Stimulated activated CD8-positive, alpha-beta memory T cell treated with anti-CD3 and anti-CD28 coated beads, Interleukin-12 subunit alpha, Interleukin-12 subunit beta, amount 100 ng/mL, for 1 hour (primary cell): ENCODE data around the gene RAB44.
"Not testable (repeated sequence)": the region's sequence is repeated elsewhere in the genome, so short reads cannot be mapped to it uniquely, and the experiment has no call there.

Experiments
- DNase-seq: peaks from one replicate; pipeline ENCODE4 v3.0.0-alpha.2; 2020; ENCODE audit warnings: low read depth

Gene RAB44

DNA sequence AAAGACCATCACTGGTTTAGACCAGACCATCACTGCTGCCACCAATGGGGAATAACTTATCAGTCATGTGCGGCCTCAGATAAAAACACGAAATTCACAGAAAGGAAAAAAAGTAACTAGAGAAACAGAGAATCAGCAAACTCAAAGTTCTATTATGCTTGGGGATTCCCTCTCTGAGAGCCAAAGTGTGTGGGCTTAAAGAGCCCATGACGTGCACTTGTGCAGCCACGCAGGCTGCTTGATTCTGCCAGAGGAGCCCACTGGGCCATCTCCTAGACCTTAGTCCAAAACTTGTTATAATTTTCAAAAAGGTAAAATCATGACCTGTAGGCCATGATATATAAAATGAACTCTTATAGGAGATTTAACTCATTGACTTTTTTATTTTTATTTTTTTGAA lies 15.2 kb downstream of the RAB44 start:
- no peak for DNase-seq

DNA sequence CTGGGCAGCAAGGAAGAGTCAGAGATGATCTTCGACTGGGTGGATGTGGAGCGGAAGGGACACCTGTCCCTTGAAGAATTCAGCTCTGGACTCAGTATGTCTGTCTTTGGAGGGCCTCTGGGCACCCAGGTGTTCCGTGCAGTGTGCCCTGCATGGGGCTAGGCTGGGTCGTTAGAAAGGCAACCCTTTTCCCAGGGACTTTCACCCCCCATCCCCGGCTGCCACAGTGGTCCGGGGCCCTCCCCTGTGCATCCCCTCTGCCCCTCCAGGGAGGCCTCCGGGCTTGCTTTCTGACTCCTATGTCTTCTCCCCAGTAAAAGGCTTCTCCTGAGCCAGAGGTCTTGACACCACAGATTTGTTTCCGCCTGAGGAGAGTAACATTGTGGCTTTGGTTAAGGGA lies 16.2 kb downstream of the RAB44 start:
- DNase-seq: no peak

DNA sequence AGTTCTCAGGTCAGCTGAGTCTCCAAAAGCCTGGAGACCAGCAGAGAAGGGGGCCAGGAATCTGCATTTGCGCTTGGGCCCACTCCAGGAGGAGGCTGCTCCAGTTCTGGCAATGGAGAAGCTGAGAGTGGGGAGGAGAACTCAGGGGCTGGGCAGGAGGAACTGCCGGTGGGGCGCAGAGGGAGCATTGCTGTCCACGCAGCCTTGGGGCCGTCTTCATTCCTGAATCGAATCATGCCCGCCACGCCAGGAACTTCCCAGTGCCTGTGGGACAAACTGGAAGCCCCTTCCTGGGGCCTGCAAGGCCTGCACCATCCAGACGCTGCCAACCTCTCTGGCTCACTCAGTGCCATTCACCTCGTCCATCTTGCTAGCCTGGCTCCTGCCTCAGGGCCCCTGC lies 16.9 kb downstream of the RAB44 start:
- DNase-seq: no peak

DNA sequence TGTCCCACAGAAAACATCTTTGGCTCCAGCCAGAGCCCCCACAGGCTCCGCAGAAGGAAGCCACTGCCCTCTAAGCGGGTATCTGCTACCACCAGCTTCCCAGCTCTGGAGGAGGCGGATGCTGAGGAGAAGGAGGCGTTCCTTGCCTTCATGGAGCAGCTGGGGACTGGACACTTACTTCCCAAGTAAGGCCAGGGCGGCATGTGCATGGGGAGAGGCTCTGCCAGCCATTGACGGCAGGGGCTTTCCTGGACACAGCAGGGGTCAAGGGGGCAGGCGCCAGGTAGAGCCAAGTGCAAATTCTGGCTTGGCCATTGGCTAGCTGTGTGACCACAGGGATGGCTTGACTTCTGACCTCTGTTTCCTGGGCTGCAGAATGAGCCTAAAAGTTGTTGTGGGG lies 17.8 kb downstream of the RAB44 start:
- no peak for DNase-seq

DNA sequence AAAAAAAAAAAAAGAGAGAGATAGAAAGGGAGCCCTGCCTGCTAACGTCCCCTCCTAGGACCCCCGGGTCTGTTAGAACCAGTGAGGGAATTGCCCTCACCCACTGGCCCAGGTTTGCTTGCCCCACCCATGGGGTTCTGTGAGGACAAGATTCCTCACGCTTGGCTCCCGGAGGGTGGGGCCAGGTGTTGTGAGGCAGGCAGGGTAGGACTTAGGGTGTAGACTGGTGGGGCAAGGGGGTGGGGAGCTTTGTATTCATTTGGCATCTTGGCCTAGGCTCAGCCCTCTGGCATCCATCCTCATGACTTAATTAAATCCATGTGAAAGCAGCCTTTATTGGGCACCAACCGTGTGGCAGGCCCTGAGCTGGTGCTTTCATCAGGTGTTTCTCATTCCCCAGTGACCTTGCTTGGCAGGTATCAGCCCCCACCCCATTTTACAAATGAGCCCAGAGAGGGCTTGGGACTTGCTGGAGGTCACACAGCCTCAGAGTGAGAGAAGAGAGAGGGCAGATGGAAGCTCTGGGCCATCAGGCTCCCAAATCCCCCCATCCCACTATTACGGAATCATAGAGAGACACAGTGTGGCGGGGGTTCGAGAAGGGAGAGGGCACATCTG lies 19.0 kb downstream of the RAB44 start:
- no peak for DNase-seq

DNA sequence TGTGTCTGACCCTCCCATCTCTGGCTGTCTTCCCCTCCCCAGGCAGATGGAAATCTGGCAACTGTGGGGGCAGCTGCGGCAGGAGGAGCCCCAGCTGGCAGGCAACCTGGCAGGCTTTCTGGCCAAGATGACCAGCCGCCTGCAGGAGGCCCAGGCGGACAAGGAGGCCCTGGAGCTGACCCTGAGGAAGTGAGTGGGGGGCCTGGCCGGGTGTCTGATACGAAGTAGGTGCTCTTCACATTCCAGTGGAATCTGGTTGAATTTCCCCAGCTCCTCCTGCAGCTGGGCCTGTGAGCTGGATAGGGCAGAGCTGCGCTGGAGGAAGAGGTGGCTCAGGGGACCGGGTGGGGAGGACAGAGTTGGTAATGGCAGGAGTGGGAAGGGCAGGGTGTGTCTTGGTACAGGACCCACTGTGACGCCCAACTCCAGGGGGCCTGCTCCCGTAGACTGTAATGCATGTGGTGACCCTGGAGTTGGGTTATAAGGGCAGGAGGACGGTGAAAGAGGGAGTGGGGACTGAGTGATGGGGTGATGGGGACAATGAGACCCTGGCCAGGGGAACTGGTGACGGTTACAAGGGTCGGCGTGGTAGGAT lies 19.7 kb downstream of the RAB44 start:
- no peak for DNase-seq

DNA sequence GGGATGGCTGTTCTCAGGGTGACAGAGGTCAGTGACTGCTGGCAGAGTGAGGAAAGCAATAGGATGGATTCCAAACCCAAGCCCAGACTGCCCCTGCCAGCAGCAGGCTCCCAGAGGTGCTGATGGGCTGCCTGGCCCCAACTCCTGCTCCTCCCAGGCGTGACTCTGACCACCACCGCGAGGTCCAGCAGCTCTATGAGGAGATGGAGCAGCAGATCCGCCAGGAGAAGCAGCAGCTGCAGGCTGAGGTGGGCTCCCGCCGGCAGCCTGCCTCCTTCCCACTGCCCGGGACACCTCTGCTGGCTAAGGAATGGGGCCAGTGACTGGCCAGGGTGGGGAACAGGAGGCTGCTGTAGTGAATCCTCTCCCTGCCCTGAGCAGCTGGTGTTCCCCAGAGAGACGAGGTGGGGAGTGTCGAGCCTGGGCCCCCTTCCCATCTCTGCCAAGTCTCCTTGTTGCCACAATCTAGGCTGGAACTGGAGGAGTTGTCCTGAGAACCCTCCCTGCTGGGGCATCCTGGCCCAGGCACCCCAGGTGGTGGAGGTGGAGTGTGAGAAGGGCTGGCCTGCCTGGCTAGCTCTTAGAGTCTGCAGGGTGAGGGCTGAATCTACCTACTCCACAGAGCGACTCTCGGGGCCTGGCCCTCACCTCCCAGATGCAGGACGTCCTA lies 20.4 kb downstream of the RAB44 start:
- DNase-seq: no peak

DNA sequence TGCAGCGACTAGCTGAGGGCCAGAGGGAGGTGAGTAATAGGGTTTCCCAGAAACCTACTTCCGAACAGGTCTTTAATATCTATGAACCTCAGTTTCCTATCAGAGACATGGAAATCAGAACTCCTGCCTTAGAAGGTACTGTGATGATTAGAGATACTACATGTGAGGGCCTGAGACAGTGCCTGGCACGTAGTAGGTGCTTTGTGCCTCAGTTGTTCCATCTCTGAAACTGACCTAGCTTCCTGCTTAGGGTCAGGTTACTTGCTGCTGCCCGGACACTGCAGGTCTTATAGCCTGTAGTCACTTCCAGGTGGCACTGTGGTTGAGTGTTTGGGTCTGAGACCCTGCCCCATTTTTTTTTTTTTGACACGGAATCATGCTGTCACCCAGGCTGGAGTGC lies 20.9 kb downstream of the RAB44 start:
- no peak for DNase-seq

DNA sequence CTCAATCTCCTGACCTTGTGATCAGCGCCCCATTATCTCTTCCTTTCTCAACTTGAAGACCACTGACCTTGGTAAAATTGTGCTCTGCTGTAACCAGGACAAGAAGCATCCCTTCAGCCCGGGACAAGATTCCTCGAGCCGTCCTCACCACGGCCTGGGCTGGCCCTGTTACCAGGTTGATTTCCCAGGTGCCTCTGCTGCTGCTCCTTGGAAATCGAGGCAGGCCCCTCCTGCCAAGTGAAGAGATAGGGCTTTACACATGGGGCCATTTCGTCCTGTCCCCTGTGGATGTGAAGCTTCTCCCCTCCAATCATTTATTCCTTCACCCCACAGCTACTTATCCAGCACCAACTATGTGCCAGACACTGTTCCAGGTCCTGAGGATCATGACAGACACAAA lies 21.5 kb downstream of the RAB44 start:
- DNase-seq: no peak

DNA sequence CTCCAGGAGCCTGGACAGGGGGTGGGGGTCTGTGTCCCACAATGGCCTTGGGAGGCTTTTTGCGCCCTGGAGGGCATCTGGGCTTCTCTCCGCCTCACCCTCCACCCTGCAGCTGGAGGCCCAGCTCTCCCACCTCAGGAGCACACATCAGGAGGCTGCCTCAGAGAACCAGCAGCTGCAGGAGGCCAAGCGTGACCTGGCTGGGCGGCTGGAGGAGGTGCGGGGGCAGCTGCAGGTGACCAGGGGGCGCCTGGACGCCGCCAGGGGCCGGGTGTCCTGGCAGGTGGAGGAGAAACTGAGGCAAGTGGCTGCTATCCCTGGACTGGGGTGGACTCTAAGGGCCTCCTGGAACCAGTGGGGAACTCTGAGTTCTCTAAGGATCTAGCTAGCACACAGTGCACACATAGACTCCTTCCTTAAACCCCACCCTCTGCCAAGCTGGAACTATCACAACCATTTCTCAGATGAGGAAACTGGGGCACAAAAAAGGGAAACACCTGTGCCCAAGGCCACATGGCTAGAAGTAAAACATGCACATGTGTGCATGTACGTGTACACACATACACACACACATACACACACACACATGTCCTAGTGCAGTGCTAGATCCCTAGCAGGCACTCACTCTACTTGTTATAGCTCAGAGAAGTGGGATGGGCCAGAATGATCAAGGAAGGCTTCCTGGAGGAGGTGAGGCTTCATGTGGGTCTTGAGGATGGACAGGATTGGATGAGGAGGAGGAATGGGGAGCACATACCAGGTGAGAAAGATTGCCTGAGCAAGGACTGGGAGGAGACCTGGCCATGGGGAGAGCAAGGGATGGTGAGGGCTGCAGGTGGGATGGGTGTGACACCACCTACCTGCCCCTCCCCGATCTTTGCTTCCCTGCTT lies 22.9 kb downstream of the RAB44 start:
- no peak for DNase-seq

DNA sequence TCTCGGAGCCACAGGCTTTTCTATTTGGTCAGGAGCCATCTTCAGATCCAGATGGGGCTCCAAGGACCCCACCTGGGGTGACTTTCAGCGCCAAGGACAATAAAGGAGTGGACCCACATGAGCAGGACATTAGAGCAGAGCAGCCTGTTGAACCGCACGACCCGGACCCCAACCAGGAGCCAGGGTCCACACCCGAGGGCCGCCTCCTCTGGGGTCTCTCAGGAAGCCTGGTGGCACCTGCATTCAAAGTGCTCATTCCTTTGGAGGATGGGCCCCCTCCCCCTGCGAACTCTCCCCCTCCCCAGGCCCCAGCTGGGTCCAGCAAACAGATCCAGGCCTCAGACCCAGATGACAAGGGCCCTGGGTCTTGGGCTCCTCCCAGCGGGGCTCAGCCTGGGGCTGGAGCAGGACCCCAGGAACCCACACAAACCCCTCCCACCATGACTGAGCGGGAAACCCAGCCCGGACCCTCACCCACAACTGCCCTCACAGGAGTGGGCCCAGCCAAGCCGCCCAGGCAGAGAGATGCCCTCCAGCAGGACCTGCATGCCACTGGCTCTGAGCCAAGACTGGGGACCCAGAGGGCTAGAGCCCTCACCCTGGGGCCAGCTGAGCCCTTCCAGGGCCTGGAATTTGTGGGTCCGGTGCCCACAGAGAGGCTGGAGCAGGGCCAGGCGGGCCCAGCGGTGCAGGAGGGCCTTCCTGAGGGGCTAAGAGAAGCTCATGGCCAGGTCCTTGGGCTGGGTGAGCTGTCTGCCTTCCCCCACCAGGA lies 23.9 kb downstream of the RAB44 start:
- DNase-seq: no peak

DNA sequence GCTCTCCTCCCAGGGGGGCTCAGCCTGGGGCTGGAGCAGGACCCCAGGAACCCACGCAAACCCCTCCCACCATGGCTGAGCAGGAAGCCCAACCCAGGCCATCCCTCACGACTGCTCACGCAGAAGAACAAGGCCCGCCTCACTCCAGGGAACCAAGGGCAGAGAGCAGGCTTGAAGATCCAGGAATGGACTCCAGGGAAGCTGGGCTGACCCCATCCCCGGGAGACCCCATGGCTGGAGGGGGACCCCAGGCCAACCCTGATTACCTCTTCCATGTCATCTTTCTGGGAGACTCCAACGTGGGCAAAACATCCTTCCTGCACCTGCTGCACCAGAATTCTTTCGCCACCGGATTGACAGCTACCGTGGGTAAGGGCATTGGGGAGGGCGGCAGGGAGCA lies 24.7 kb downstream of the RAB44 start:
- no peak for DNase-seq

DNA sequence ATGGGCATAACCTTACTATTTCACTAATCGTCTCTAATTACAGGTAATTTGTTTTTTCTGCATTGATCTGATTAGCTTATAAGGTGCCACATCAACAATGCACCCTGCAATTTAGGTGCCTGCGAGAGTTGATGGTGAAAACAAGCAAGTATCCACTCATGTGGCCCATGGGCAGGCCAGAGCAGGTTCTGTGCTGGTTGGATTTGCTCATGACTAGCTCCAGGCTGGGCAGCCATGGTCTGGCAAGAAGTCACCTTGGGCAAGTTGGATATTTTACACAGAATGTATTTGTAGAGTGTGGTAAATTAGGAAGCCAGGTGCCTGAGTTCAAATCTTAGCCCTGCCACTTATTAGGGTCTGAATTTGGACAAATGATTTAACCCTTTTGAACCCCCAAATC lies 25.3 kb downstream of the RAB44 start:
- DNase-seq: no peak

DNA sequence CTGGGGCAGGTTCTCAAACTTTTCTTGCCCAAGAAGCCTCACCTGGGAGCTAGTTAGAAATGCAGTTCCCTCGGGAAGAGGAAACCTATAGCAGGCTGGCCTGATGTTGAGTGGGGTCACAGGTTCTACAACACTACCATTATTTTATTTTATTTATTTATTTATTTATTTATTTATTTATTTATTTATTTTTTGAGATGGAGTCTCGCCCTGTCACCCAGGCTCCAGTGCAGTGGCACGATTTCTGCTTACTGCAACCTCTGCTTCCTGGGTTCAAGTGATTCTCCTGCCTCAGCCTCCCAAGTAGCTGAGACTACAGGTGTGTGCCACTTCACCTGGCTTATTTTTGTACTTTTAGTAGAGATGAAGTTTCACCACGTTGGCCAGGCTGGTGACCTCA lies 26.4 kb downstream of the RAB44 start:
- DNase-seq: not testable (repeated sequence)

DNA sequence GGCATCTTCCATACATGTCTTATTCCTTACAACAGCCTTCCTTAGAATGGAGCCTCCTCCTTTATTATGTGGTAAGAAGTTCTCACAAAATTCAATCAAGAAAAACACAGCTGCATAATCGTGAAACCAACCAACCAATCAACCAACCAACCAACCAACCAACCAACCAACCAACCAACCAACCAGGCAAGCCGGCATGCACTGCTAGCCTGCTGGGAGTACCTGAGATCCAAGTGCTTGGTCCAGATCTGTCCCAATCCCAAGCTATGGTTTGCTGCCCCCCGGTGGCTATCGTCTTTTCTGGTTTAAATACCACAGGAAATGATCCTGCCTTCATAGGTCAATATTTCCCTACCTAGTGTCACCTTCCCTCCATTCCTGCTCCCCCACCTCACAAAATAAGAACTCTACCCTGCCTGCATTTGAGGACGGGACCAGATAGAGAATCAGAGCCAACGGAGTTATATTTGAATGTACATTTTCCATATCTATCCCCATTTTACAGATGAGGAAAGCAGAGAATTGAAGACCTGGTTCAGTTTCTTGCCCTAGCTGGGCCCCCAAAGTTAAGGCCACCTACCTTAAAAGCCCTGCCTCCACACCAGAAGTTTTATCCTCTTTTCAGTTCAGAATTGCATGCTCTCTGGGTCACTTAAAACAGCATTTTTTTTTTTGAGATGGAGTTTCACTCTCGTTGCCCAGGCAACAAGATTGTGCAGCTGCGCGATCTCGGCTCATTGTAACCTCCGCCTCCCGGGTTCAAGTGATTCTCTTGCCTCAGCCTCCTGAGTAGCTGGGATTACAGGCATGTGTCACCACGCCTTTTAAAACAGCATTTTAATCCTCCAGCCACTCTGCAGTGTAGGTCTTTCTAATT lies 27.1 kb downstream of the RAB44 start:
- peak; percentile 6 for DNase-seq

DNA sequence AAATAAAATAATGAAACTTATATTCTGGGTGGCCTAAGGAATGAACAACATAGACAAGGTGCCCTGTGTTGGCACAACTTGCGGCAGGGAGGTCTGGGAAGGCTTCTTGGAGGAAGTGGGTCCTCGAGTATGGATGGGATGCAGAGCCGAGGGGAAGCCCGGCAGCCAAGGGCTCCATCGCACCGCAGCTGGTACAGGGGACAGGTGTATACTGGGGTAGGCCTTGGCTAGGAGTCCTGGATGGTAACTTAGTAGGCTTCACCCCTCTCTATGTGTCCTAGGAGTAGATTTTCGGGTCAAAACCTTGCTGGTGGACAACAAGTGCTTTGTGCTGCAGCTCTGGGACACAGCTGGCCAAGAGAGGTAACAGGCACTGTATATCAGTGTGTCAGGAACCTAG lies 28.0 kb downstream of the RAB44 start:
- DNase-seq: no peak

DNA sequence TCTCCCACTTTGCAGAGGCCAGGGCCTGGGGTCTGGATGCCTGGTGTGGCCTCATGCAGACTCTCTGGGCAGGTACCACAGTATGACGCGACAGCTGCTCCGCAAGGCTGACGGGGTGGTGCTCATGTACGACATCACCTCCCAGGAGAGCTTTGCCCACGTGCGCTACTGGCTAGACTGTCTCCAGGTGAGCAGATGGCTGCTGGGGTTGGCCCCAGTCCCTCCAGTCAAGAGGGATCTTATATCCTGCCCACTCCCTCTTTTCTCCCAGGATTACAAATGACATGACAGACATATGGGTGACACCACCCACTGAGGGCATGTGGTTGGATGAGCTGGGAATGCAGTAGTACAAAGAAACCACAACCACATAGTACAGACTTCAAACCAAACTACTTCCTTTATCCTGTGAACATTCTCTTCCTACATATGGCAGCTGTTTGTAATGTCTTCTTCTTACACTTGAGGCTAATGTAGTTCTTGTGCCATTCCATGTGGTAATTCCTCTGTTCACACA lies 29.9 kb downstream of the RAB44 start:
- DNase-seq: no peak

DNA sequence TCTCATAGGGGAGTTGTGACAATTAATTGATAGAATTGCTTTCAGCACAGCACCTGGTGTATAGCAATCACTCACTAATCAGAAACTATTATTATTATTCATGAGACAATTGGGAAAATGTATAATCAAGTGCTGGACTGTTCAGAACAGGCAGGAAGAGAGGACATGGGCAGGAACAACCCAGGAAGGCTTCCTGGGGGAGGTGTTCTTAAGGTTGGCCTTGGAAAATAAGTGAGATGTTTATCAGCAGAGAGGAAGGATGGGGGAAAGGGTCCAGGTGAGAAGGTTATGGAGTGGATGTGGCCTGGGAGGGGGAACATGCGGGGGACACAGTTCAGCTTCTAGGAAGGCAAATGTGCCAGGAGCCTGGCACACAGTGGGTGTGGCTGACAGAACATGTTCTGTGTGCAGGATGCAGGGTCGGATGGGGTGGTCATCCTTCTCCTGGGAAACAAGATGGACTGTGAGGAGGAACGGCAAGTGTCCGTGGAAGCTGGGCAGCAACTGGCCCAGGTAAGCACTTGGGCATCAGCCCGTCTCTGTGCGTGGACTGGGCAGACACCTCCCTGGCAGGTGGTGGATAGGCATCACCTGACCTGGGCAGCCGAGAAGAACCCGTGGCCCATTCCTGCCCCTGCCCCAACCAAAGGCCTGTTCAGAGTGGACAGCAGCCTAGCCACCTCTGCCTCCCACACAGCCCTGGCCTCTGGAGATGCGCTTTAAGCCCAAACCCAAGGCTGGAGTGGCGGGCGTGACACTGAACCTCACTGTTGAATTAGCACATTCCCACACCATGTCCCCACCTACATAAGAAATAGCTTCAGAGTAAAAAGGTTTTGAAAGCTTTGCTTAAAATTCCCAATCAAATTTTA lies 30.9 kb downstream of the RAB44 start:
- no peak for DNase-seq

DNA sequence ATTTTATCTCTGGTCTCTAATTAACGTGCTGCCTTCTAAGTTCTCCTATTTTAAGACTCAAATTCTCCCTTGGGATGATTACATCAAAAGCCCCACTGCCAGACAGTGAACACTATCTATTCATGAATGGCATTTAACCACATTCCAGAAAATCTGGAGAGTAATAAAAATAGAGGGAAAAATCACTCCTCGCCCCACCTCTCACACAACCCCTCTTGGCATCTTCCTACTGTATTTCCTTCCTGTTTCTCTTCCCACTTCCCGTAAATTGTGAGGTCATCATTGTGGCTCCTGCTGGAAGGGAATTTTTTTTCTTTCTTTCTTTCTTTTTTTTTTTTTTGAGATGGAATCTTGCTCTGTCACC lies 31.5 kb downstream of the RAB44 start:
- no peak for DNase-seq
